ENCODE results near the gene OR4D10.

DNA sequence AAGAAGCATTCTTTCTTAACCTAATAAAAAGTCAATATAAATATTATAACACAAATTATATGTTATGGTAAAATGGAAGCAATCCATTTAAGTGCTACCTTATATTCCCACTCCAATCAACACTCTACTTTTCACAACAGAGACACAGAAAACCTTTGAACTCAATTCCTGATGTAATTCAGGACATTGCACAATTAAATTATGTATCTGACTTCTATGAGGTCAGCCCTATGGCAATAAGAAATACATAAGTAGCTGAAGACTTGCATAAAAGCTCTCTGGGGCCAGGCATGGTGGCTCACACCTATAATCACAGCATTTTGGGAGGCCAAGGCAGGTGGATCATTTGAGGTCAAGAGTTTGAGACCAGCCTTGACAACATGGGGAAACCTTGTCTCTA is 6.8 kb downstream of the OR4D10 start:
- TF ChIP-seq, protein P1, sequence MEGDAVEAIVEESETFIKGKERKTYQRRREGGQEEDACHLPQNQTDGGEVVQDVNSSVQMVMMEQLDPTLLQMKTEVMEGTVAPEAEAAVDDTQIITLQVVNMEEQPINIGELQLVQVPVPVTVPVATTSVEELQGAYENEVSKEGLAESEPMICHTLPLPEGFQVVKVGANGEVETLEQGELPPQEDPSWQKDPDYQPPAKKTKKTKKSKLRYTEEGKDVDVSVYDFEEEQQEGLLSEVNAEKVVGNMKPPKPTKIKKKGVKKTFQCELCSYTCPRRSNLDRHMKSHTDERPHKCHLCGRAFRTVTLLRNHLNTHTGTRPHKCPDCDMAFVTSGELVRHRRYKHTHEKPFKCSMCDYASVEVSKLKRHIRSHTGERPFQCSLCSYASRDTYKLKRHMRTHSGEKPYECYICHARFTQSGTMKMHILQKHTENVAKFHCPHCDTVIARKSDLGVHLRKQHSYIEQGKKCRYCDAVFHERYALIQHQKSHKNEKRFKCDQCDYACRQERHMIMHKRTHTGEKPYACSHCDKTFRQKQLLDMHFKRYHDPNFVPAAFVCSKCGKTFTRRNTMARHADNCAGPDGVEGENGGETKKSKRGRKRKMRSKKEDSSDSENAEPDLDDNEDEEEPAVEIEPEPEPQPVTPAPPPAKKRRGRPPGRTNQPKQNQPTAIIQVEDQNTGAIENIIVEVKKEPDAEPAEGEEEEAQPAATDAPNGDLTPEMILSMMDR (conservative IDR thresholded peaks at IDR 0.05), result no peak
- TF ChIP-seq EZH2 (IDR thresholded peaks at IDR 0.05; ENCODE audit: low read depth), result no peak

All from PC-9 (cell line).